GM19099 (cell line): ENCODE data around the gene XPO6.

Experiments used
- POLR2A ChIP-seq: IDR thresholded peaks from 3 replicates; pipeline ENCODE4 v1.6.1; 2011; ENCODE audit warnings: low read depth; ENCODE audit not compliant: insufficient read length; ENCODE audit errors: extremely low read depth

XPO6 gene

DNA sequence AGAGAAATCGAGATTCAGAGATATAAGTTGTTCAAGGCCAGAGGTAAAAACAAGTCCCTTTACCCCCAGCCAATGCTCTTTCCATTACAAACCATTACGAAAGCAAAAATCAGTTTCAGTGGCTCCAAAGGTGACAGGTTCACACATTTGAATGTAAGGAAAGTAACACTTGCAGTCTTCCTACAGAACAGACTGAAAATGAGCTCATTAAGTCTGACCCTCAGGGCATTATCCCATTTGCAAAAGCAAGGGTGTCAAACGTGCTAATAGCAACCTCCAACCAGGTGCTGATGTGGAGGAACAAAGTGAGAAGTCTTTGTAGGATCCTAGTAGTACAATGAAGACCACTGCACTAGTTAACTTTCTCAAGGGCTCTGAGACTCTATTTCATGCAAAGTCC, 65.2 kb downstream of the XPO6 start:
- TF ChIP-seq POLR2A, result no peak

DNA sequence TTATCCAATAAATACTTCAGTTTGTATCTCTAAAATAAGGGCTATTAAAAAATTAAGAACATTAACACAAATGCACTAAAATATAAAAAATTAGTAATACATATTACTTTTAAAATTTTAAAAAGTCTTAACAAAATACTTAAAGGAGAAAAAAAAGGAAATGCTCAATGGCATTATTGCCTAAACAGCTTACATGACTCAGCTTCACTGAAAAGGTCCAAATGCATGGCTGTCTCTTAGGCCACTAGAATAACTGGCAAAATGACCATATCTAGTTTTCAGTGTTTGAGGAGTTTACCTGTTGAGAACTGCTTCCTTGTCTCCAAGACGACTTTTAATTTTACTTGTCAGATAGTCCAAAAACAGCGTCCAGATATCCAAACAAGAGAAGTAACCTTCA, 66.0 kb downstream of the XPO6 start:
- TF ChIP-seq POLR2A, result no peak

DNA sequence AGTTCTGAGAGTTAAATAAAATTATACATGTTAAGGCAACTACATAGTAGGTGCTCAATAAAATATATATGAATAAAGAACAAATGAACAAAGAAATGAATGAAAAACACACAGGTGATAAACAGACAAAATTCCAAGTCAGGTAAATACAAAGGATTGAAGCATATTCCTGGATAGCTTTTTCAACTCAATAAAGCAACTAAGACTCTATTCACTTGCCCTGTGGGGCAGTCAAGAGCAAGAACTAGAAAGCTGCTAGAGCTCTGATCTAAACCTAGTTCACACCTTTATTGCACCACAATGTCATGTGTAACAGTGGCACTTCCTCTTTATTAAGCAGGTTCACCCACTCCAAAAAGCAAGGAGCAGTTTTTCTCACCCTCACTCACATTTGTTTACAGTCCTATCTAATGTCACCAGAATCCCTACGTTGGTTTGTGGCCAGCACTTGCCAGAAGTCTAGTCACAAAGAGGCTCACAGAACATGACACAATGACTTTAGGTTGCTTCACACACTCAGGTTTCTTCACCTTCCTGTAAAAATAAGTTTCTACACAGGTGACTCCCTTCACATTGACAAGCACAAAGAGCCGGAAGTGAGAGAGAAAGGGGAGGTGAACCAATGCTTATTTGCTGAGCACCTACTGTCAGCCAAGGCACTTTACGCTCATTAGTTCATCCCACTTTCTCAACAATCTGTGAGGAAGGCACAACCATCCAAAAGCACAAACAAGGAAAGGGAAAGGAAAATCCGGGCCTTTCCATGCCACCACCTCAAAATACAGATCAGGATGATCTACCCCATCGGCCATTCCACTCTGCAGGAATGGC, 70.8 kb downstream of the XPO6 start:
- no peak for TF ChIP-seq POLR2A

DNA sequence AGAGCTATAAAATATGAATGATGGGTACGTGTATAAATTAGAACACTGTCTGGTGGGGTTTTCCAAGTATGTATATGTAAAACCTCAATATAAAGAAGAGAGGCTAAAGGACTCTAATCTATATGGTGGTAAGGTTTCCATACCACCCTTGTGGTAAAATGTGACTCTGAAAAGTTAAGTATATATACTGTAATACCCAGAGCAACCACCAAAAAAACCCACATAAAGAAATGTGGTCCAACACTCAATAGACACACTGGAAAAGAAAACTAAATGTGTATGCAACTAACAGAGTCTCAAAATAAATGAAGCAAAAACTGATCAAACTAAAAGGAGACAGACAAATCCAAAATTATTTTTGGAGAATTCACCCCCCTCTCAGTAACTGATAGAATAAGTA, 72.2 kb downstream of the XPO6 start:
- TF ChIP-seq POLR2A, result no peak

DNA sequence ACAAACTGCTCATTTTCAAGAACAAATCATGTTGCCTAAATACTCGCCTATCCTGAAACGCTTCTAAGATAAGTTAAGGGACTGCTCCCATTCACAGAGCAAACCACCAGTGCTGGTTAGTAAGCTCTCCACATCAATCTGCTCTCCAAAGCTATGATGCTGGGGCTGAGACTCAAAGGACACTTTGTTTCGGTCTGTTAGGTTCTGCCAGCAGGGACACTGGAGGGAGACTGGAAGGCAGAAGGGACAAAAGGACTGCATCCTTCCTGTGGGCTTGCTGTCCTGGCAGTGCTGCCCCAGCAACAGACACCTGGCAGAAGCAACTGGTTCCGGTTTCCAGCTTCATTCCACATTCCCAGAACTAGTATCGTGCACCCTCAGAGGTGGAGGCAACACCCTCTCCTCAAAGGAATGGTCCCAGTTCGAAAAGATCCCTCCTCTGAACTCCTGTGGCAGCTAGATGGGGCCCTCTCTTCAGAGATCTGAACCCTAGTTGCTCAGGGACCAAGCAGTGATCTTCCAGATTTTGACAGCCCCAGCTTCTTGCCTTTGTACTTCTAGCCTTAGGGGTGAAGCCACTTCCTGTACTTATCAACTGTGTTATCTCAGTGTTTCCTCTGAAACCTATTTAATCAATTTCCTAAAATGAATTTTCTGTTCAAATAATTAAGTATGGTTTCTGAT, 74.9 kb downstream of the XPO6 start:
- TF ChIP-seq POLR2A, result no peak

DNA sequence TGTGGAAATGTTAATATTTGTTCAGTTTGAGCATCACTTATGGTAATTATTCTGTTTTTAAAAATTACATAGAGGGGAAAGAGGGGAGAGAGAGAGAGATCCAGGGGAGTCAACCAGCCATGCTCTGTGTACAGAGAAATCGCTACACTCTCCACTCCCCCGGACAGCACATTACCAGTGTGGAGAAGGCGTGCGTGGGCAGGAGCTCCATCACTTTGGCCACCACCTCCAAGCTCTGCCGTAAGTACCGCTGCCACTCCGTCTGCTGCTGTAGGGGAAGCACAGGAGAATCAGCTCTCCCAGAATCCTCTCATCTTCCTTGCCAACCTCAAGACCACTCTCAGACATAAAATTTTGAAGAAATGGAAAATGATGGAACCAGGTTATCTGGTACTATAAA, 78.1 kb downstream of the XPO6 start:
- no peak for TF ChIP-seq POLR2A

DNA sequence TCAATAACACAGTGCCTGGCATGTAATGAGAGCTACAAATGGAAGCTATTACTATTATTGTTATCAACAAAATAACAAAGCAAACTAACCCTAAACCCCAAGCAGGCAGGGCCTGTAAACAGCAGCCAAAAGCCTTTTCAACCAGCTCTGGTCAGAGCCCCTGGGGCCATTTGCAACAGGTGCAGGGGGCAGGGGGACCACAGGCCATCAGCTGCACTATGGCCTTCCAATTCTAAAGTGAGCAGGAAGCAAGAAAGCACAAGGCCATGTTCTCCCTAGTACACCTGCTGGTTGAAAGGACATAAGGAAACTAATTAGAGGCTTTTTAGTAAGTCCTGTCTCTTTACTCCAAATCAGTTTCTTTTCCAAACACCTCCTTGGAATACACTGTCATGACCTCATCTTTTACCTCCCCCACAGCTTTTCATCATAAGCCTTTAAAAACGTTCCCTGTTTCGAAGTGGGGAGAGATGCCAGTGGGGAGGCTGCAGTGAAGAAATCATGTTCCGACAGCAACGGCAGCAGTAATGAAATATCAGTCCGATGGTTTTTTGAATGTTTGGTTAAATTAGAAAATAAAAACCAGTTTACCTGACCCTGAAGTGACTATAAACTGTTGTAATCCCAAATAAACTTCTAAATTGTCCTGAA, 79.9 kb downstream of the XPO6 start:
- no peak for TF ChIP-seq POLR2A

DNA sequence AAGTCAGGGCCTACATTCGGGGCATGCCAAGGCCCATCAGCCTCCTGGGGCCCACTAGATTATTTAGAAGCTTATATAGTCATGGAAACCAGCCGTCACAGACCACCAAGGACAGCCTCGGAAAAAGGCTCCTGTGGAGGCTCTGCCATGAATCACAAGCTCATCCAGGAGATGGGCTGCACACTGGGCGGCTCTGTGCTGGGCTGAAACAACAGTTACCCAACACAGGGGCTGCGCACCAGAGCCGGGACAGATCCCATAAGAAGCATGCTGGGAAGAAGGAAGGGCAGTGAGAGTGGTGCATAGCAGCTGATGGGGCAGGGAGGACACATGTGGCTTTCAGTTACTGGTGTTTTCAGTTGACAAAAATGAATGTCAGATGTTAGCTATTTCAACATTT, 80.6 kb downstream of the XPO6 start:
- TF ChIP-seq POLR2A, result no peak

DNA sequence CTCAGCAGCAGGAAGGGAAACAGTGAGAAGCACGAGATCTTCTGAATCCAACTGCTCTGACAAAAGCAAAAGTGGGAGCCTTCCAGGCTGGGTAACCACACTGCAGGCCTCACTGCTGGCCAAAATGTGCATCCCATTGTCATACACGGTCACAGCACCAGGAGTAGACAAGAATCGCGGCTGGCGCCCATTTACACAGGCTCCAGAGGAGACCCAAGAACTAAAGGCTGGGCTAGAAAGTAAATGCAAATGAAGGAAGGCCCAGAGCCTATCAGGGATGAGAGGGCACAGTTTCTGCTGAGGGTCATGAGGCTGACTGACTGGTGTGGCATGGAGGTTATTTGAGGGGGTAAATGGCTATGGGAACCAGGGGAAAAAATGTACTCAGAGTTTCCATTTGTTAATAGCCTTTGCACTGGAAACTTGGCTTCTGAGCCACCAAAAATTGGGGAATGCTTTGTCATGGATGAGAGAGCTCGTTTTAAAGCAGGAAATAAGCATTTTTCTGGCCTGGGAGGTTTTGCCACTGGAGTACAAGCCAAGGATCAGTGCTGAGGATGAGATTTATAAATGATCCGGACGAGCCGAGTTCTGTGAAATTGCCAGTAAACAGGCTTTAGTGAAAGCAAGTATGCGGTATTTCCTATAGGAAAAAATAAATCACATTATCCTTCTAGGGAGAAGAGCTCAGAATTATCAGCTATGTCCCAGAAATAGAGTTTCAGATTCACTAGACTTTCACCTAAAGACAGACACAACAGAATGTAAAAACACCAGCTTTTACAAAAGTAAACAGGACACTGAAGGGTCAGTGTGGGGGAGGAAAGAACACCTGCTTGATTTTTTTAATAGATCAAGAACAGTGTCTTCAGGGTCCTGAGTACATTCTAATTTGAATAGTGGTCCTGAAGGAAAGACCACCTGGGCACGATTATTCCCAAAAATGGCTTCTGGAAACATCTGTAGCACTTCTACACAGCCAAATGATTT, 81.4 kb downstream of the XPO6 start:
- no peak for TF ChIP-seq POLR2A

DNA sequence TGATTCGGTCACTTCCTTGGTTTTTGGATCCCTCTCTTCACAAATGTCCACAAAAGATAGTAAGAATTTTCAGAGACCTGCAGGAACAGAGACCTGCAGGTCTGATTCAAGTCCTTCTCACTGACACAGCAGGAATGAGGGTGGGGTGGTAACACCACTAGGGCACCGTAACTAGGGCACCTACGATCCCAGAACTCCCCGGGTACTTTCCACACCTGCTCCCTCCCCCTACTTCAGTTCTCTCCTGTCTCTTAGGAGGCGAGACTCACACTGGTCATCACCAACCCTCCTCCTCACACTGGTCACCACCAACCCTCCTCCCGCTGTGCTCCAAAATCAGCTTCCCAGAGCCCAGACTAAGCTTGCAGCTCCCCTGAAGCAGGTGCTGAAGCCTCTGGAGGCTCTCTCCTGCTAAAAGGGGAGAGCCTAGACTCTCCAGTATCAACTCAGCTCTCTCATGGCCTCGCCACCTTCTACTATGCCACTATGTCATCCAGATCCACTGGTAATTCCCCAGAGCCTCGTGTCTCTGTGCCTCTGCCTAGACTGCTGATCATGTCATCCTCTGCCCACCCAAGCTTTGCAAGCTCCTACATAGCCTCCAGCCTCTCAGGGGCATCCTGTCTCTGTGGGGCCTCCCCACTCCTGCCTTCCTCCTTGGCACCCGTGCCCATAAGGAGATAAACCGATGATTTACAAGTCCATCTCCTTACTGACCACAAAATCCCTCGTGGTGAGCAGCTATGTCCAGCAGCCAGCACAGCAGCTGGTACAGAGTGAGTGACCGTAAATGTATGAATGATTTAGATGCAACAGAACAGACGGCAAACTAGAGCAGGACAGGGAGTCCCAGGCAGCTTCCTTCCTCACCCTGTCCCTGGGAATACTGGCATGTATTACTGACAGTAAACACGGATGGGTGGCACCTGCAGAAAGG, 84.8 kb downstream of the XPO6 start:
- no peak for TF ChIP-seq POLR2A

DNA sequence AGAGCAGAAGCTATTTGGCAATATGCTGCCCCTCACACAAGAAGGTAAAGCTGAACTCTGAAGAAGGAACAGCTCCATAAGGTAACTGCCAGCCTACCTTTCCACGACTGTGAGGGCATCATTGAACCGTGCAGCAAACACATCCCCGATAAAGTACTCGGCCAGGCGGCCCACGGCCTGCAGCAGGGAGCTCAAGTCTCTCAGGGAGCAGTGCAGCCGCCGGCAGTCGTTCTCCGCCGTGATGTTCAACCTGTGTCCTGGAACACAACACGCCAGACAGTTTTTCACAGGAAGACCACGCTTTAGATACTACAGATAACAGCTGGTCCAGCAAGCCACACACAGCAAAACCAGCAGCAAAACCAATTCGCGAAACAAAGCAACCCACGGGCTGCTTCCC, 86.2 kb downstream of the XPO6 start:
- no peak for TF ChIP-seq POLR2A

DNA sequence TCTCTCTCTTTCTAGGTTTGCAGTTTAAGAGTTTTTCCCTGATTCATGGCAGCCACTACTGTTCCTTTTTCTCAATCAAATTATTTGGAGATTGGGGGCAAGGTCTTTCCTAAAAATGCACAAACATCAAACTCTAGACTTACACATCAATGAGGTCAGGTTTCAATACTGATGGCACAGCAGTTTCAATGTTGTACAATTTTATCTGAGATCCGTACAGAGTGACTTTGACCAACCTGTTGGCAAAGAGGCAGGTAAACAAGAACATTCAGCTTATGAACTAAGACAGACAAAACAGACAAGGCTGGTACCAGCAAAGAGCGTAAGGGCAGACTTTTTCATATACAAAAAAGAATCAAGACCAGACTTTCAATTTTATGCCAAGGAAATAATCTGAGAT, 90.2 kb downstream of the XPO6 start:
- no peak for TF ChIP-seq POLR2A

DNA sequence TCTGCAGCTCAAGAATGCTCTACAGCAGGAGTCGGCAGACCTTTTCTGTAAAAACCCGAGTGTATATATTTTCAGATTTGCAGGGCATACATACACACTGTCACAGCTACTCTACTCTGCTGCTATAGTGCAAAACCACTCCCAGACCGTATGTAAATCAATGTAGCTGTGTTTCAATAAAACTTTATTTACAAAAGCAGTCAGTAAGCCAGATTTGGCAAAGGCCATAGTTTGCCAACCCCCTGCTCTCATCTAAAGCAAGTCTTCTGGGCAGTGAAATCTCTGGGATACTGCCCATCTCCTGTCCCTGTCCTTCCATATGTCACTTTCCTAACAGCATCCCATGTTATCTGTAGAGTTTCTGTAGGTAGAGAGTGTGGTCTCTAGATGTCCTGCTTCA, 91.0 kb downstream of the XPO6 start:
- no peak for TF ChIP-seq POLR2A

DNA sequence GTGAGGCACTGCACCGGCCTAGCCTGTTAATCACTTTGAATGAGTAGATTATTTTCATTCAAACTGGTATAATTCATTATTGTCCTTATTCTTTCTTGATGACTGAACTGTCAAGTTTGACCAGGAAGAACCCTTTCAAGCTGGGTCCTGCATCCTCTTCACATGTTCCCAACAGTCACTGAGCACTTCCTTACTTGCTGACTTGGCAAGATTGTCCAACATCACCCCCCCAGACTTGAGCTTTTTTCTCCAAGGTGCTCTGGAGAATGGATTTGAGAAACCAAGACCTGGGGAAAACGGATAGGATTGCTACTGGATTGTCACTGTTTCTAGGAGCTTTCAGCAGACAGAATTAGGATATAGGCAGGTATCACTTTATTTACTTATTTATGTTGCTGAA, 93.1 kb downstream of the XPO6 start:
- no peak for TF ChIP-seq POLR2A

DNA sequence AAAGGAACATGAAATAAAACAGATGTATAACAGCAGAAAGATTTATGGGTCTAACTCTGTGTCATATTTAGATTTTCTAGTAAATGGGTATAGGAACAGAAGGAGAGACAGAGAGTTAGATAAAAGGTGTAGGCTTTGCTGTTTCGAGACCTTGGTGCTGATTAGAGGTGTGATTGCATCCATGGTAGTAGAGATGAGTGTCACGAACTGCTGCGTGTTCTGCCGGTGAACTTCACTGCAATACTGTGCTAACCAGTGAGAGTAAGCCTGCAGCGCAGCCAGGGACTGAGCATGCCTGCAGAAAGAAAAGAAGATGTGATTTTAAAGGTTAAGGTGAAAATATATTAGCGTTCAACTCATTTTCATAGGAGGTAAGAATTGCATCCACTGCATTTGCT, 94.6 kb downstream of the XPO6 start:
- TF ChIP-seq POLR2A, result no peak

DNA sequence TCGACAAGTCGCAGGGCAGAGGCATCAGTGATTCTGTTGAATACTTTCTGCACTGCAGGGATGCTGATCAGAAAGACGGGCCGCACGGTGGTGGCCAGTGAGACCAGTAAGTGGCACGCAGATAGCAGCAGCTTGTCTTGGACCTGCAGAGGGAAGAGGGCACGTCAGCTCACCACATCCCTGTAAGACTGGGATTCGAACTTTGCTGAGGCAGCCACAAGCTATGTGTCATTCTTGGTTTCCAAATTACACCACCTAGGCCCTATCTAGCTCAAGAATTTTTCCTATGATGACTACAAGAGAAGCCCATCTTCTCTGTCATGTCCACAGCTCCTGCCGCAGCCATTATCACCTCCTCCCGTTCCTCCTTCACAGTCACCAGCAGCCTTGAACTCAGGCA, 98.9 kb downstream of the XPO6 start:
- TF ChIP-seq POLR2A, result no peak
